ENCODE results near the gene LAMB3. TPM values are rescaled to one million over a fixed set of nuclear protein-coding genes. Genes with fewer than 3 reads are reported as not detected.

The LAMB3 gene
- total RNA-seq, 1 experiment from 2014 or later = 0.85 TPM

GRCh38 chr1:209643285-209644020, 8.8 kb downstream of the LAMB3 start:
- Mint-ChIP-seq H3K9me3 (no peaks in the 10 kb centered on the region), H3K4me1 (peaks cover 6% of the 10 kb centered on the region), H3K27me3 (ENCODE audit: low read depth) (peaks cover 2% of the 10 kb centered on the region; the same call in 1 of the 2 replicates), H3K27ac (no peak overlapping the region), H3K36me3 (no peaks in the 10 kb centered on the region), H3K4me3 (no peak overlapping the region)
- POLR2A ChIA-PET = no interaction called here
- TF ChIP-seq MAX (CRISPR knock-in tag; IDR thresholded peaks at IDR 0.05) (no peak), ZBTB43 (CRISPR knock-in tag; IDR thresholded peaks at IDR 0.05) (no peak), HMGXB4 (CRISPR knock-in tag; IDR thresholded peaks at IDR 0.05) (no peak), ESRRA (CRISPR knock-in tag; IDR thresholded peaks at IDR 0.05; ENCODE audit: borderline replicate concordance) (no peak)
- no peak for ATAC-seq
- no peak for DNase-seq (ENCODE audit: low spot score)
- CTCF ChIA-PET = interaction anchor here (0.8 to 1.8 kb wide), 7 partner anchors 9 to 105 kb away, joined by 3 to 5 read pairs (median 4); no protein-coding TSS in a partner anchor

GRCh38 chr1:209642816-209643215, 9.4 kb downstream of the LAMB3 start:
- ChIA-PET POLR2A (no interaction called here), CTCF (interaction anchor here (0.8 to 2.4 kb wide), 7 partner anchors 10 to 105 kb away, joined by 3 to 8 read pairs (median 4); no protein-coding TSS in a partner anchor)
- H3K9me3 Mint-ChIP-seq = no peaks in the 10 kb centered on the region
- DNase-seq (ENCODE audit: low spot score) = no peak
- ATAC-seq = no peak
- no peaks in the 10 kb centered on the region for H3K36me3 Mint-ChIP-seq
- peaks cover 6% of the 10 kb centered on the region for H3K4me1 Mint-ChIP-seq
- H3K4me3 Mint-ChIP-seq = no peak overlapping the region
- no peak overlapping the region for H3K27ac Mint-ChIP-seq
- peaks cover 2% of the 10 kb centered on the region; the same call in 1 of the 2 replicates for H3K27me3 Mint-ChIP-seq (ENCODE audit: low read depth)
- TF ChIP-seq ESRRA (CRISPR knock-in tag; IDR thresholded peaks at IDR 0.05; ENCODE audit: borderline replicate concordance) (no peak), ZNF219 (CRISPR knock-in tag; IDR thresholded peaks at IDR 0.05; ENCODE audit: borderline replicate concordance) (no peak), PRDM15 (CRISPR knock-in tag; IDR thresholded peaks at IDR 0.05) (no peak), NFE2L1 (CRISPR knock-in tag; IDR thresholded peaks at IDR 0.05) (no peak), ZNF512 (CRISPR knock-in tag; IDR thresholded peaks at IDR 0.05; ENCODE audit: borderline replicate concordance) (no peak), E2F4 (CRISPR knock-in tag; IDR thresholded peaks at IDR 0.05; ENCODE audit: borderline replicate concordance, low read depth) (no peak), MLX (CRISPR knock-in tag; IDR thresholded peaks at IDR 0.05) (no peak), CDX4 (CRISPR knock-in tag; IDR thresholded peaks at IDR 0.05; ENCODE audit: borderline replicate concordance) (no peak), NR3C1 (CRISPR knock-in tag; conservative IDR thresholded peaks at IDR 0.05; ENCODE audit: low read depth) (no peak), E2F5 (CRISPR knock-in tag; IDR thresholded peaks at IDR 0.05) (no peak), NFATC4 (CRISPR knock-in tag; IDR thresholded peaks at IDR 0.05) (no peak), FOXJ3 (CRISPR knock-in tag; IDR thresholded peaks at IDR 0.05; ENCODE audit: borderline replicate concordance) (no peak), TEAD4 (CRISPR knock-in tag; IDR thresholded peaks at IDR 0.05) (no peak), IRF1 (CRISPR knock-in tag; IDR thresholded peaks at IDR 0.05) (no peak), GABPB1 (CRISPR knock-in tag; IDR thresholded peaks at IDR 0.05) (no peak)
